Measurements from ENCODE around the gene CRCP. TPM values are rescaled to one million over a fixed set of nuclear protein-coding genes. Genes with fewer than 3 reads are reported as not detected.
"Not testable (repeated sequence)": the region's sequence is repeated elsewhere in the genome, so short reads cannot be mapped to it uniquely, and the experiment has no call there.

Gene CRCP
- total RNA-seq, 1 experiment from 2014 or later = 48.2 TPM

- H3K27me3 ChIP-seq (replicated peaks; ENCODE audit: control insufficient read depth, insufficient read depth, low read length); BruUV-seq (replicated peaks); H3K4me1 ChIP-seq; DNase-seq; CTCF ChIA-PET; H3K4me3 ChIP-seq (ENCODE audit: low read depth, low read length); H3K36me3 Mint-ChIP-seq (ENCODE audit: insufficient read depth, unreplicated experiment); H3K27ac Mint-ChIP-seq (ENCODE audit: unreplicated experiment); intact Hi-C loops (cut with micrococcal nuclease; ENCODE audit: unreplicated experiment); H3K27me3 Mint-ChIP-seq (ENCODE audit: insufficient read depth, unreplicated experiment); H3K9me3 ChIP-seq; H3K4me1 Mint-ChIP-seq (ENCODE audit: low read depth, unreplicated experiment); H3K9me3 Mint-ChIP-seq (ENCODE audit: unreplicated experiment); H3K36me3 ChIP-seq (ENCODE audit: control insufficient read depth, insufficient read depth, low read length); H3K4me3 Mint-ChIP-seq (ENCODE audit: unreplicated experiment); POLR2A ChIA-PET: not testable (repeated sequence)
Observed at GRCh38 chr7:66103994-66104393, 10.7 kb upstream of the CRCP start.

- Histone ChIP-seq H3K27me3 (replicated peaks; ENCODE audit: control insufficient read depth, insufficient read depth, low read length) (no peaks in the 10 kb centered on the region), H3K36me3 (ENCODE audit: control insufficient read depth, insufficient read depth, low read length) (no peaks in the 10 kb centered on the region), H3K4me3 (ENCODE audit: low read depth, low read length) (no peak overlapping the region), H3K9me3 (no peaks in the 10 kb centered on the region), H3K4me1 (no peaks in the 10 kb centered on the region)
- no TSS peak for BruUV-seq (replicated peaks)
- TF ChIP-seq CTCF (IDR thresholded peaks at IDR 0.05; ENCODE audit: insufficient read depth in 1 of 2, low read depth in 1 of 2, low read length in 1 of 2, severe bottlenecking in 1 of 2, unreplicated experiment in 1 of 2) = no peak
- no peaks in the 10 kb centered on the region for H3K4me1 Mint-ChIP-seq (ENCODE audit: low read depth, unreplicated experiment)
- CTCF ChIA-PET = no interaction called here
- H3K27ac Mint-ChIP-seq (ENCODE audit: unreplicated experiment) = no peak overlapping the region
- H3K4me3 Mint-ChIP-seq (ENCODE audit: unreplicated experiment) = no peak overlapping the region
- DNase-seq = no peak
- no peaks in the 10 kb centered on the region for H3K36me3 Mint-ChIP-seq (ENCODE audit: insufficient read depth, unreplicated experiment)
- intact Hi-C loops (cut with micrococcal nuclease; ENCODE audit: unreplicated experiment) = no loop called here
- POLR2A ChIA-PET = no interaction called here
- no peaks in the 10 kb centered on the region for H3K9me3 Mint-ChIP-seq (ENCODE audit: unreplicated experiment)
- no peaks in the 10 kb centered on the region for H3K27me3 Mint-ChIP-seq (ENCODE audit: insufficient read depth, unreplicated experiment)
Observed at GRCh38 chr7:66105263-66105748, 9.3 kb upstream of the CRCP start.

GRCh38 chr7:66108410-66108809, 6.2 kb upstream of the CRCP start:
- H3K36me3 ChIP-seq (ENCODE audit: control insufficient read depth, insufficient read depth, low read length); H3K4me3 Mint-ChIP-seq (ENCODE audit: unreplicated experiment); H3K27ac Mint-ChIP-seq (ENCODE audit: unreplicated experiment); H3K9me3 ChIP-seq; H3K27me3 ChIP-seq (replicated peaks; ENCODE audit: control insufficient read depth, insufficient read depth, low read length); DNase-seq; H3K4me1 ChIP-seq; H3K27me3 Mint-ChIP-seq (ENCODE audit: insufficient read depth, unreplicated experiment); H3K4me3 ChIP-seq (ENCODE audit: low read depth, low read length); H3K36me3 Mint-ChIP-seq (ENCODE audit: insufficient read depth, unreplicated experiment); H3K4me1 Mint-ChIP-seq (ENCODE audit: low read depth, unreplicated experiment); intact Hi-C loops (cut with micrococcal nuclease; ENCODE audit: unreplicated experiment); H3K9me3 Mint-ChIP-seq (ENCODE audit: unreplicated experiment); BruUV-seq (replicated peaks): not testable (repeated sequence)
- POLR2A ChIA-PET = interaction anchor here (0.6 kb wide), 1 partner anchor 130 kb away, joined by 3 read pairs; no protein-coding TSS in a partner anchor
- CTCF ChIA-PET = interaction anchor here (0.7 kb wide), 1 partner anchor 26 kb away, joined by 9 read pairs; no protein-coding TSS in a partner anchor

GRCh38 chr7:66110856-66111255, 3.8 kb upstream of the CRCP start:
- Histone ChIP-seq H3K36me3 (ENCODE audit: control insufficient read depth, insufficient read depth, low read length) (no peaks in the 10 kb centered on the region; the same call in 1 of the 2 replicates), H3K27me3 (replicated peaks; ENCODE audit: control insufficient read depth, insufficient read depth, low read length) (no peaks in the 10 kb centered on the region), H3K4me3 (ENCODE audit: low read depth, low read length) (no peak overlapping the region), H3K9me3 (no peaks in the 10 kb centered on the region), H3K4me1 (peaks cover 8% of the 10 kb centered on the region)
- no peak for DNase-seq
- H3K27me3 Mint-ChIP-seq (ENCODE audit: insufficient read depth, unreplicated experiment) = no peaks in the 10 kb centered on the region
- no peak overlapping the region for H3K4me3 Mint-ChIP-seq (ENCODE audit: unreplicated experiment)
- intact Hi-C loops (cut with micrococcal nuclease; ENCODE audit: unreplicated experiment) = no loop called here
- no peaks in the 10 kb centered on the region for H3K9me3 Mint-ChIP-seq (ENCODE audit: unreplicated experiment)
- H3K27ac Mint-ChIP-seq (ENCODE audit: unreplicated experiment) = no peak overlapping the region
- BruUV-seq (replicated peaks) = no TSS peak
- H3K4me1 Mint-ChIP-seq (ENCODE audit: low read depth, unreplicated experiment) = no peaks in the 10 kb centered on the region
- TF ChIP-seq CTCF (IDR thresholded peaks at IDR 0.05; ENCODE audit: insufficient read depth in 1 of 2, low read depth in 1 of 2, low read length in 1 of 2, severe bottlenecking in 1 of 2, unreplicated experiment in 1 of 2) = no peak
- POLR2A ChIA-PET = interaction anchor here (0.7 kb wide), 1 partner anchor 10 kb away, joined by 3 read pairs; no protein-coding TSS in a partner anchor
- CTCF ChIA-PET = no interaction called here
- H3K36me3 Mint-ChIP-seq (ENCODE audit: insufficient read depth, unreplicated experiment) = peaks cover 18% of the 10 kb centered on the region

- peaks cover 11% of the 10 kb centered on the region for H3K4me1 Mint-ChIP-seq (ENCODE audit: low read depth, unreplicated experiment)
- BruUV-seq (replicated peaks); H3K4me3 ChIP-seq (ENCODE audit: low read depth, low read length); DNase-seq; H3K9me3 ChIP-seq; H3K27me3 Mint-ChIP-seq (ENCODE audit: insufficient read depth, unreplicated experiment); CTCF ChIA-PET; intact Hi-C loops (cut with micrococcal nuclease; ENCODE audit: unreplicated experiment); H3K27me3 ChIP-seq (replicated peaks; ENCODE audit: control insufficient read depth, insufficient read depth, low read length); H3K4me1 ChIP-seq; H3K27ac Mint-ChIP-seq (ENCODE audit: unreplicated experiment); H3K36me3 ChIP-seq (ENCODE audit: control insufficient read depth, insufficient read depth, low read length); H3K9me3 Mint-ChIP-seq (ENCODE audit: unreplicated experiment); POLR2A ChIA-PET: not testable (repeated sequence)
- H3K4me3 Mint-ChIP-seq (ENCODE audit: unreplicated experiment) = peak overlapping the region; percentile 57
- peaks cover 32% of the 10 kb centered on the region for H3K36me3 Mint-ChIP-seq (ENCODE audit: insufficient read depth, unreplicated experiment)
Observed at GRCh38 chr7:66116680-66117420, 2.2 kb downstream of the CRCP start.
